ENCODE data around the gene CRYBG1. TPM values are rescaled to one million over a fixed set of nuclear protein-coding genes. Genes with fewer than 3 reads are reported as not detected.

CRYBG1 gene
- total RNA-seq, 1 donor from 2014 or later: 10.2 TPM

DNA sequence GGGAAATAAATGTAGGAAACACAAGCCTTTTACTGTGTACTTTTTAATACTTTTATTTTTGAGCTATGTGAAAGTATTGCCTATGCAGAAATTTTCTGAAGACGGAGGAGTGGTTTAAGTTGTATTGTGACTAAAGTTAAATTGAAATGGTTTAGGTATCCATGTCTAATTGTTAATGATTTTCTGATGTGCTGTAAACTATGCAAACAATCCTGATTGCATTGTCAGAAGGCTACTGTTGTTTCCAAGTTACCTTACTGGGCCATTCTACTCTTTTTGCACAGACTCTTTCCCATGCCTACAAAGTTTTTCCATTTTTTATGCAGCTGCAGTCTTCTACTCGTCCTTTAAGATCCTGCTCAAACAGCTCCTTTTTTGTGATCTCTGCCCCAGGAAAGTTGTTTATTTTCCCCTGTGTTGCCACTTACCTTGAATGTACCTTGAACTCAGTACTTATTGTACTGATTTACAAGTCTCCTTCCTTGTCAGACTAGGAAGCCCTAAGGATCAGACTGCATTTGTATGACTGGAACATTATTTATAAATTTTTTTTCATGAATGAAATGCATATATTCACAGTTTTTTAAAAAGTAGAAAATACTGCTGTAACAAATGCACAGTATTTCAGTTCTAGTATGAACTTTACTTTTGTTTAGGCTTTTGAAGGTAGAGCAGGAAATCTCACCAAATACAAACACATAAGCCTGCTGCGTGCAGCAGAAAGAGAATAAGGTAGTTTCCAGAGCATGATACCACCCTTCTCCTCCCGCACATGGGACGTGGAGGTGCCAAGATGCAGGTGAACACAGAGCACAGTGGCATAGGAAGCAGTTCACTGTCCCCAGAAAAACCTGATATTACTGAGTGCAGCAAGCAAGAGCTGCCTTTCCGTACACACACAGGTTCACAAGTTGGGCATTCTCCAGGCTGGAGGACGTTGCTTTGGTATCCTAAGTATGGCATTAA is 97.8 kb downstream of the CRYBG1 start:
- Mint-ChIP-seq H3K27me3 (ENCODE audit: insufficient read depth) (peaks cover 20% of the 10 kb centered on the region), H3K4me3 (no peak overlapping the region), H3K27ac (no peak overlapping the region), H3K9me3 (no peaks in the 10 kb centered on the region), H3K36me3 (ENCODE audit: low read depth) (no peaks in the 10 kb centered on the region), H3K4me1 (ENCODE audit: low read depth) (no peaks in the 10 kb centered on the region)
- intact Hi-C loops (cut with micrococcal nuclease): no loop called here
- DNase-seq (ENCODE audit: low spot score): no peak

DNA sequence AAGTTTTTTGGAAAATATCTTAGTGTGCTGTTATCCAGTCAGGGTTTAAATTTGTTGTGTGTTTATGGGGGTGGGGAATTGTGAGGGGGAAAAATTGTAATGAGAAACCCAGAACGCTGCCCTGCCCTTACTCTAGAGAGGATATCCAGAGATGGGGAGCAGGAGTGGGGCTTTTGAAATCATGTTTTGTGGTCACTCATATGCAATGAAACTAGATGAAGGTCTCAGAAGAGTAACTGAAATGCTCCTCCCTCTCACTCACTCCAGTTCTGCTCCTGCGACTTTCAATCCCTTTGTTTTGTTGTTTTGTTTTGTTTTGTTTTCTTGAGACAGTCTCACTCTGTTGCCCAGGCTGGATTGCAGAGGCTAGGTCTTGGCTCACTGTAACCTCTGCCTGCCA is 100.0 kb downstream of the CRYBG1 start:
- H3K4me3 Mint-ChIP-seq: no peak overlapping the region
- H3K4me1 Mint-ChIP-seq (ENCODE audit: low read depth): no peaks in the 10 kb centered on the region
- H3K27ac Mint-ChIP-seq: no peak overlapping the region
- intact Hi-C loops (cut with micrococcal nuclease): no loop called here
- H3K27me3 Mint-ChIP-seq (ENCODE audit: insufficient read depth): peaks cover 20% of the 10 kb centered on the region
- DNase-seq (ENCODE audit: low spot score): no peak
- no peaks in the 10 kb centered on the region for H3K36me3 Mint-ChIP-seq (ENCODE audit: low read depth)
- H3K9me3 Mint-ChIP-seq: no peaks in the 10 kb centered on the region

DNA sequence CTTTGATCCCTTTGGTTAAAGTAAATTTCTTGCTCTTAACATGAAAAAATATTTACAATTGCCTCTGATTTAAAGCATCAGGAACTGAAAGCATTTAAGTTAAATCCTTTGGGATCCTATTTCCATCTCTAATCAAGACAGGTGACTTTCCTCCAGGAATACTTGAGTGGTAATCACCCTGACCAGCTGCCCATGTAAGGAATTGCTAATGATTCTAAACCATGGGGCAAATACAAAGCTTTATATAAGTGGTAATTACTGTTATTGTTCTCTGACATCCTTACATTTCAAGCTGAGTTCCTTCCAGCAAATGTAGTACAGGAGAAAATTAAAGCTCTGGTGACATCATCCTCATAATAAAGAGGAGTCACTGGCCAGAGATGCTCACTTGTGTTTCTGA is 100.6 kb downstream of the CRYBG1 start:
- Mint-ChIP-seq H3K27ac (no peak overlapping the region), H3K4me3 (no peak overlapping the region), H3K27me3 (ENCODE audit: insufficient read depth) (peaks cover 23% of the 10 kb centered on the region), H3K36me3 (ENCODE audit: low read depth) (no peaks in the 10 kb centered on the region), H3K4me1 (ENCODE audit: low read depth) (no peaks in the 10 kb centered on the region), H3K9me3 (no peaks in the 10 kb centered on the region)
- DNase-seq (ENCODE audit: low spot score): no peak
- intact Hi-C loops (cut with micrococcal nuclease): no loop called here

DNA sequence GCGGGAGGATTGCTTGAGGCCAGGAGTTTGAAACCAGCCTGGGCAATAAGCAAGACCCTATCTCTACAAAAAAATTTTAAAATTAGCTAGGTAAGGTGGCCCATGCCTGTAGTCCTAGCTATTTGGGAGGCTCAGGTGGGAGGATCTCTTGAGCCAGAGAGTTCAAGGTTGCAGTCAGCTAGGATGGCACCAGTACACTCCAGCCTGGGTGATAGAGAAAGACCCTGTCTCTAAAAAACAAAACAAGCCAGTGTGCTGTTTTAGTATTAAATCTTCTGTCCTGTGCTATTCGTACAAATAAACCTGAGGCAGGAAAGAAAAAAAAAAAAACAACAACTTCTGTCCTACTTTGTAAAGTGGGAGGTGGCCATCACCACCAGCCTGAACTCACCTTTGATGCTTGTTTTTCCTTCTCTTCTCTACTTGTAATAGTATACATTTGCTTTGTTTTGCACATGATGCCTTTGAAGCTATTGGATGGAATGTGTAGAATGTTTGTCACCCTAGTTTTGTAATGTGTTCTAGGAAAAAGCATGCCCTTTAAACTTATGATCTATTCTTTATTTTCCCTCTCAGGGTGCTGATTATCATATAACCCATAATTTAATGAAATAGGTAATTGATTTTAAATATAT is 102.5 kb downstream of the CRYBG1 start:
- Mint-ChIP-seq H3K27ac (no peak overlapping the region), H3K4me3 (no peak overlapping the region), H3K27me3 (ENCODE audit: insufficient read depth) (peaks cover 24% of the 10 kb centered on the region), H3K36me3 (ENCODE audit: low read depth) (no peaks in the 10 kb centered on the region), H3K9me3 (no peaks in the 10 kb centered on the region), H3K4me1 (ENCODE audit: low read depth) (no peaks in the 10 kb centered on the region)
- intact Hi-C loops (cut with micrococcal nuclease): no loop called here
- DNase-seq (ENCODE audit: low spot score): no peak

DNA sequence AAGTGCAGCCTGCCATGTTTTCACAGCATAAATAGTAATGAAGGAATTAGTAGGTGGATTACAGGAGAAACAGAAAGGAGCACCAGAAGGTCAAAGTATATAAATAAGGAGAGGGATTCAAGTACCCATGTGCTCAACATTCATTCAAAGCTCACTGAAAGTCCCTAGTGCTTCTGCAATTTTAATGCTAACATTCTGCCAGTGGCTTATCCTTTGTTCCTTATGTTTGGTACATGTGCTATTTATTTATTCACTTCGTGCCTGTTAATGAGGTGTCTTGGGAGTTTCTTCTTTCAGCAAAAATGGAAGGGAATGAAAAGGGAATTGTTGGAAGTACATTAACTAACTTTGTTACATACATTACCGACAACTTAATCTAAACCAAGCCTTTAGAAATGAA is 105.7 kb downstream of the CRYBG1 start:
- no peaks in the 10 kb centered on the region for H3K4me1 Mint-ChIP-seq (ENCODE audit: low read depth)
- no peaks in the 10 kb centered on the region for H3K9me3 Mint-ChIP-seq
- peaks cover 21% of the 10 kb centered on the region for H3K27me3 Mint-ChIP-seq (ENCODE audit: insufficient read depth)
- H3K36me3 Mint-ChIP-seq (ENCODE audit: low read depth): no peaks in the 10 kb centered on the region
- intact Hi-C loops (cut with micrococcal nuclease): no loop called here
- no peak overlapping the region for H3K4me3 Mint-ChIP-seq
- DNase-seq (ENCODE audit: low spot score): no peak
- no peak overlapping the region for H3K27ac Mint-ChIP-seq

DNA sequence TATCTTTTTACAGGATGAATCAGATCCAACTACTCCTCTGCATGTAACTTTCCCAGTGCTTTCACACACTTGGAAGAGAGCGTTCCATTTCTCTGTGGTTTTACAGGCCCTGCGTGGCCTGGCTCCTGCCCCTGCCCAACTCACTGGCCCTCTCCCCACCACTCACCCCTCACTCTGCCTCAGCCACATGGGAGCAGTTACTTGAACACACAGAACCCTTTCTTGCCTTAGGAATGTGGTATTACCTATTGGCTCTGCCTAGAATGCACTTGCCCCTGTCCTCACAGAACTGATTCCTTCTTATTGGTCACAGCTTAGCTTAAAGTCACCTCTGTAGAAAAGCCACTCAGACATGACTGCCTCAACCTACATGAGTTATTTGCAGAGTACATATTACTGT is 108.4 kb downstream of the CRYBG1 start:
- Mint-ChIP-seq H3K27me3 (ENCODE audit: insufficient read depth) (peaks cover 17% of the 10 kb centered on the region), H3K36me3 (ENCODE audit: low read depth) (no peaks in the 10 kb centered on the region), H3K4me3 (no peak overlapping the region), H3K9me3 (no peaks in the 10 kb centered on the region), H3K27ac (no peak overlapping the region), H3K4me1 (ENCODE audit: low read depth) (no peaks in the 10 kb centered on the region)
- no peak for DNase-seq (ENCODE audit: low spot score)
- intact Hi-C loops (cut with micrococcal nuclease): no loop called here

DNA sequence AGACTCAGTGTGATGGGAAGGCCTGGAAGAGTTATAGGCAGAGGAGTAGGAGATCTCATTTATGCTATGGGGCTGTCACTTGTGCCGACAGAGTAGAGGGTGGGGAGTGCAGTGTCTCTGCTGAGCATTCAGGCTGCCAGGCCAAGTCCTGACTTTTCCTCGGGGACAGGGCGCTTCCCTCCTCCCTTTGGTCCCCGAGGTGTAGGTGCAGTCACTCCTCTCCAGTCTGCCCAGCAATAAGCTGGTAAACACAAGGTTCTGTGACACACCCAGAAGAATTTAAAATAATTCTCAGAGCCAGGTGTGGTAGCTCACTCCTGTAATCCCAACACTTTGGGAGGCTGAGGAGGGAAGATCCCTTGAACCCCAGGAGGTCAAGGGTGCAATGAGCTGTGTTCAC is 109.4 kb downstream of the CRYBG1 start:
- Mint-ChIP-seq H3K27me3 (ENCODE audit: insufficient read depth) (peaks cover 17% of the 10 kb centered on the region), H3K9me3 (no peaks in the 10 kb centered on the region), H3K27ac (no peak overlapping the region), H3K36me3 (ENCODE audit: low read depth) (no peaks in the 10 kb centered on the region), H3K4me1 (ENCODE audit: low read depth) (no peaks in the 10 kb centered on the region), H3K4me3 (no peak overlapping the region)
- intact Hi-C loops (cut with micrococcal nuclease): no loop called here
- DNase-seq (ENCODE audit: low spot score): no peak

DNA sequence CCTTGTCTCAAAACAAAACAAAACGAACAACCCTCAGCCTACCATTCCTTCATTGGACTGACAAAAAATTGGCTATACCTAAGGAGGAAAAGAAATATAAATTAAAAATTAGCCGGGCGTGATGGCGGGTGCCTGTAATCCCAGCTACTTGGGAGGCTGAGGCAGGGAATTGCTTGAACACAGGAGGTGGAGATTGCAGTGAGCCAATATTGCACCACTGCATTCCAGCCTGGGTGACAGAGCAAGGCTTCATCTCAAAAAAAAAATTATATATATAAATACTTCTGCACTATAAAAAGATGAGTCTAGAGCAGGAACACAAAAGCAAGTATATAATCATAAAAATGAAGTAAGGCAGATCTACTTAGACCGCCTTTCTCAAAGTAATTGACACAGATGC is 109.8 kb downstream of the CRYBG1 start:
- Mint-ChIP-seq H3K4me3 (no peak overlapping the region), H3K36me3 (ENCODE audit: low read depth) (no peaks in the 10 kb centered on the region), H3K9me3 (no peaks in the 10 kb centered on the region), H3K27me3 (ENCODE audit: insufficient read depth) (peaks cover 16% of the 10 kb centered on the region), H3K27ac (no peak overlapping the region), H3K4me1 (ENCODE audit: low read depth) (no peaks in the 10 kb centered on the region)
- intact Hi-C loops (cut with micrococcal nuclease): no loop called here
- DNase-seq (ENCODE audit: low spot score): no peak

DNA sequence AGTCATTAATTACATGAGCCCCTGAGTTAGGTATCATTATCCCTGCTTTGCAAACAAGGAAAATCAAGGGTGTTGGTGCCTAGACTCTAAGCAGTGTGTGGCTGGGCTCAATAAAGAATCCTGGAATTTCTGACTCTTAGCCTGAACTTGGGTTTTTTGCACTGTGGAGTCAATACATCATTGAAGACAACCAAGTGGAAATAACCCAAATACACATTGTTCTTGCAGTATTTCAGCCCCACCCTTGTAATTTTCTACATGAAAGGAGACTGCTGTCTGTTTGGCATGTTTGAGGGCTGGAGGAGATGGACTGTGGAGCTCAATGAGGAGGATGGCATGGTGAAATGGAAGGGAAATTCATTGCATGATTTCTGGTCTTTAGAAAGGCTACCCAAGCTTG is 110.3 kb downstream of the CRYBG1 start:
- no peaks in the 10 kb centered on the region for H3K9me3 Mint-ChIP-seq
- intact Hi-C loops (cut with micrococcal nuclease): no loop called here
- no peak for DNase-seq (ENCODE audit: low spot score)
- H3K36me3 Mint-ChIP-seq (ENCODE audit: low read depth): no peaks in the 10 kb centered on the region
- no peak overlapping the region for H3K27ac Mint-ChIP-seq
- H3K4me3 Mint-ChIP-seq: no peak overlapping the region
- no peaks in the 10 kb centered on the region for H3K4me1 Mint-ChIP-seq (ENCODE audit: low read depth)
- H3K27me3 Mint-ChIP-seq (ENCODE audit: insufficient read depth): peaks cover 11% of the 10 kb centered on the region

DNA sequence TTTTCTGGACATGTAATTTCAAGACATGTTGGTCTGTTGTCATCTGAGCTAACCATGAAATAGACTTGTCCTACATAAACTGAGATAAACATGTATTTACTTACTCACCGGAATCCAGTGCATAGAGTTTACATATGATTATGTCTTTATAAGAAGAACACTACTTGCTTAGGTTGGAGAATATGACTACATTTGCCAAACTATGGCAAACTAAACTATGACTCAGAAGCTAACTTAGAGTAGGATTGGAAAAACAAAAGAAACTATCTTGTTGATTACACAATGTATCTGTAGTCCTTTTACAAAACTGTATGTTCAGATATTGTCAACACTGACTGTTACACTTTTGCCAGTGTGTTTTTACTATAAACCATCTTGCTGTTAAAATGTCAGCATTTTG is 113.3 kb downstream of the CRYBG1 start:
- no peak for DNase-seq (ENCODE audit: low spot score)
- H3K36me3 Mint-ChIP-seq (ENCODE audit: low read depth): no peaks in the 10 kb centered on the region
- no peaks in the 10 kb centered on the region for H3K4me1 Mint-ChIP-seq (ENCODE audit: low read depth)
- H3K4me3 Mint-ChIP-seq: no peak overlapping the region
- intact Hi-C loops (cut with micrococcal nuclease): no loop called here
- H3K27me3 Mint-ChIP-seq (ENCODE audit: insufficient read depth): peaks cover 7% of the 10 kb centered on the region
- no peak overlapping the region for H3K27ac Mint-ChIP-seq
- H3K9me3 Mint-ChIP-seq: no peaks in the 10 kb centered on the region

DNA sequence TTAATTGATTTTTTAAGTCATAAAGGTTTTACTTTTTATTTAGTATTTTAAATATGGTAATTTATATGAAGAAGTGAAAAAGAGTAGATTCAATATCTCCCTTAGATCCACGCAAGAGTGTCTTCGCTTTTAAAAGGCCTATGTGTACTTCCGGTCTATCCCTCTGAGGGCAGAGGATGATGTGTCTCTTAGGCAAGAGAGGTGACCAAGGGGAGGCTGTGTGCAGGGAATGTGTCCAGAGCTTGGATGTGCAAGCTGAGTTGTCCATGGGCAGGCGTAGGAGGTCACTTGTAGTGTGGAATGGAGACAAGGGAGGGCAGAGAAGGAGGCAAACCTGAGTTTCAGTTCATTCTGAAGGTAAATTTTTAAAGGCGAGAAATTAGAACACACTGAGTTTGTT is 113.9 kb downstream of the CRYBG1 start:
- H3K27me3 Mint-ChIP-seq (ENCODE audit: insufficient read depth): peaks cover 5% of the 10 kb centered on the region
- H3K4me3 Mint-ChIP-seq: no peak overlapping the region
- no peaks in the 10 kb centered on the region for H3K9me3 Mint-ChIP-seq
- DNase-seq (ENCODE audit: low spot score): no peak
- intact Hi-C loops (cut with micrococcal nuclease): no loop called here
- H3K4me1 Mint-ChIP-seq (ENCODE audit: low read depth): no peaks in the 10 kb centered on the region
- no peaks in the 10 kb centered on the region for H3K36me3 Mint-ChIP-seq (ENCODE audit: low read depth)
- H3K27ac Mint-ChIP-seq: no peak overlapping the region

DNA sequence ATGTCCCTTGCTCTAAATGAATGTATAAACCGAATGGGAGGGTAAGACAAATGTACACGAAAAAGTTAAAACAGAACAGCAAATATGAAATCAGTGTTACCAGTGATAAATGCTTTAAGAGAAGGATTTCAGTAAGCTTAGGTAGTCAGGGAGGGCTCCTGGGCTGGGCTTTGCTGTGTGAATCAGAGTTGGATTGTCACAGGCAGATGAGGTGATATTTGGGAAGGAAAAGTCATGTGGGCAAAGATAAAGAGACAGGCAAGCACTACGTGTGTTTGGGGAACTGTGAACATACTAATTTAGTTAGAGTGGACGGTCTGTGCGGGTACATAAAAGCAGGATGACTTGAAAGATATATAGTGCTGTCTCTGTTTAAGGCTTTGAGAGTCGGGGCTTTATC is 114.8 kb downstream of the CRYBG1 start:
- intact Hi-C loops (cut with micrococcal nuclease): no loop called here
- H3K36me3 Mint-ChIP-seq (ENCODE audit: low read depth): no peaks in the 10 kb centered on the region
- peaks cover 5% of the 10 kb centered on the region for H3K27me3 Mint-ChIP-seq (ENCODE audit: insufficient read depth)
- H3K9me3 Mint-ChIP-seq: no peaks in the 10 kb centered on the region
- no peaks in the 10 kb centered on the region for H3K4me1 Mint-ChIP-seq (ENCODE audit: low read depth)
- no peak overlapping the region for H3K27ac Mint-ChIP-seq
- no peak overlapping the region for H3K4me3 Mint-ChIP-seq
- DNase-seq (ENCODE audit: low spot score): no peak

DNA sequence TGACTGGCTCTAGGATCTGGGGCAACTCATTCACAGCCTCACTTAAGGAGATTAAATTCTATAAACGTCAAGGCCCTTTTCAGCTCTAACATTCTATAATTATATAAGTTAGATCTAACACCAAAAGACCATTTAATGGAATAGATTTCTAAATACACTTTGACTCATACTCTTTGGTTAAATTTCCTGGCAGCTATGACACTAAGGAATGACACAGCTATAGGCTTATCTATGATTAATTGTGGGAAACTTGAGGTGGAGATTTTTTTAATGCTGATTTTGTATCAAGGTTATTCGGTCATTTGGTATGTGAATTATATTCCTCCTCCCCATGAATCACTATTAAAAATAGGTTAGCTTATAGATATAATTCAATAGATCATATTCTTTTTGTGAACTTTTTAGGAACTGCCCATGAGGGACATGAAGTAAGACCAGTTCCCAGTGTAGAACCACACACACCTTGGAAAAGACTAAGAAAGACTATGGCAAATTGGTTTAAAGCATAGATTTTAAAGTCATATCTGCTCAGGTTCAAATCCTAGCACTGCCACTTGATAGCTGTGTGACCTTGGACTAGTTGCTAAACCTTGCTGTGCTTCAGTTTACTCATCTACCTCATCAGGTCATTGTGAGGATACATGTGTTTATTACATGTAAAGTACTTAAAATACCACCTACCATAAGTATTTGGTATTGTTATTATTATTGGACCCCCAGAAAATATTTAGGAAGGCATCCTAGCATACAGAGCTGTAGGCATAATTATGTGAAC is 116.0 kb downstream of the CRYBG1 start:
- DNase-seq (ENCODE audit: low spot score): no peak
- H3K4me3 Mint-ChIP-seq: no peak overlapping the region
- intact Hi-C loops (cut with micrococcal nuclease): no loop called here
- no peaks in the 10 kb centered on the region for H3K4me1 Mint-ChIP-seq (ENCODE audit: low read depth)
- H3K27ac Mint-ChIP-seq: no peak overlapping the region
- no peaks in the 10 kb centered on the region for H3K36me3 Mint-ChIP-seq (ENCODE audit: low read depth)
- H3K9me3 Mint-ChIP-seq: no peaks in the 10 kb centered on the region
- H3K27me3 Mint-ChIP-seq (ENCODE audit: insufficient read depth): peaks cover 5% of the 10 kb centered on the region
